ENCODE results near the gene GPR142. TPM values are rescaled to one million over a fixed set of nuclear protein-coding genes. Genes with fewer than 3 reads are reported as not detected.

GPR142 gene
- total and polyA plus RNA-seq, 4 experiments from 2014 or later: not detected

DNA sequence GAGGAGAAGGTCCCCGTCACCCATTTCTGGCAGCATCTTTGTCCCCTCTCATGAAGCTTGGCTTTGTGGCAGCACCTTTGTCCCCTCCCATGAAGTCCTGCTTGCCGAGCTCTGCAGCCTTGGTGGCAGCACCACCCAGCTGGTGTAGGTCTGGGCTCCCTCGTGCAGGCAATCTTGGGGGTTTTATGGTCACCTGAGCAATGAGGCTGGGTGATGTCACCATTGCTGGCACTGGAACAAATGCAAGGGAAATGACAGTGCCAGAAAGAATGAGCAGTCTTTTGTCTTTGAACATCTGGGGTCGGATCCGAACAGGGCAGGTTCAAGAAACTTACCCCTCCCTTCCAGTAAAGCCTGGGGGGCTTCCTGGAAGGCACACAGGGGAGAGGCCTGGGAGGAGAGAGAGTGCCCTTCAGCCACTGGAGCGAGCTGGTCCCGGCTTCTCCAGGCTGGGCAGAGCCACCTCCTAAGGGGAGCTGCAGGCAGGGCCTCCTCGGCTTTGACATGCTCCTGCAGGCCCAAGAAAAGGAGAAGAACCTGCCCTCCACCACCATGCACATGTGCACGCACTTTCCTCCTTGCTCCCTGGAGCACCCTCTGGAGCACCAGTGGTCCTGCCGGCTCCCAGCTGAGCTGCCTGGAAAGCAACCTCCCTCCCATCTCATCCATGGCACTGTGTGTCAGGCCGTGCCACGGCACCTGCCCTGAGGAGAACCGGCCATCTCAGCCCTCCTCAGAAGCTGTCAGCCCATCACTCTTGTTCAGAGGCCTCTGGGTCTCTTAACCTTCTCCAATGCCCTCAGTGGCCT is 21.7 kb upstream of the GPR142 start:
- H3K4me1 ChIP-seq (ENCODE audit: insufficient read depth, low read length): no peaks in the 10 kb centered on the region
- CTCF ChIA-PET (ENCODE audit: partially characterized antibody): interaction anchor here (0.8 to 1.7 kb wide), 2 partner anchors 12 to 21 kb away, joined by 3 to 4 read pairs; no protein-coding TSS in a partner anchor
- intact Hi-C loops (cut with micrococcal nuclease): no loop called here
- Mint-ChIP-seq H3K27me3 (peaks cover 0 to 1% of the 10 kb centered on the region in 2 donors), H3K9me3 (peaks cover 0 to 4% (median 0%) of the 10 kb centered on the region in 8 donors), H3K4me3 (no peak overlapping the region), H3K4me1 (no peaks in the 10 kb centered on the region), H3K36me3 (no peaks in the 10 kb centered on the region), H3K27ac (peak overlapping the region in 1 of 7 donors; percentile 74)
- DNase-seq: peak in 1 of 5 donors; percentile 25
- POLR2A ChIA-PET (ENCODE audit: partially characterized antibody): no interaction called here
- H3K9me3 ChIP-seq (ENCODE audit: control insufficient read depth in 1 of 2, low read length in 2 of 2): no peaks in the 10 kb centered on the region
- H3K27ac ChIP-seq (ENCODE audit: low read depth, low read length): no peak overlapping the region
- no peaks in the 10 kb centered on the region for H3K36me3 ChIP-seq (ENCODE audit: insufficient read depth, low read length)
- H3K4me3 ChIP-seq (ENCODE audit: low read length in 2 of 2): no peak overlapping the region
- no peaks in the 10 kb centered on the region for H3K27me3 ChIP-seq (ENCODE audit: insufficient read depth, low read length)

DNA sequence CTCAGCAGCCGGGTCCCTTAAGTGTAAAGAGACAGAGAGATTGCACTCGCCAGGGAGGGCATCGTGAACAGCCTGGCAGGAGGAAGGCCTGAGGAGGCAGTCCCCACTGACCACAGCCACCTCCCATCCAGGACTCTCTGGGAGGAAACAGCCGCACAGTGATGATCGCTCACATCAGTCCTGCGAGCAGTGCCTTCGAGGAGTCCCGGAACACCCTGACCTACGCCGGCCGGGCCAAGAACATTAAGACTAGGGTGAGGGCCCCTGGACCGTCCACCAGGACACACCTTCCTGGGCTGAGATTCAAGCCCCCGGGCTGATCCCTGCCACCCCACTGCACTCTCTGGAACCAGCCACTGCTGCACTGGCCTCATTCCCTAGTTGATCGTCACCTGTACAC is 19.7 kb upstream of the GPR142 start:
- Histone ChIP-seq H3K36me3 (ENCODE audit: insufficient read depth, low read length) (no peaks in the 10 kb centered on the region), H3K27ac (ENCODE audit: low read depth, low read length) (no peak overlapping the region), H3K27me3 (ENCODE audit: insufficient read depth, low read length) (peaks cover 4% of the 10 kb centered on the region), H3K4me3 (ENCODE audit: low read length in 2 of 2) (no peak overlapping the region), H3K9me3 (ENCODE audit: control insufficient read depth in 1 of 2, low read length in 2 of 2) (no peaks in the 10 kb centered on the region), H3K4me1 (ENCODE audit: insufficient read depth, low read length) (no peaks in the 10 kb centered on the region)
- Mint-ChIP-seq H3K4me3 (no peak overlapping the region), H3K27ac (no peak overlapping the region), H3K4me1 (no peaks in the 10 kb centered on the region), H3K36me3 (no peaks in the 10 kb centered on the region), H3K9me3 (peaks cover 0 to 4% (median 0%) of the 10 kb centered on the region in 8 donors), H3K27me3 (peaks cover 1 to 7% of the 10 kb centered on the region in 2 donors)
- intact Hi-C loops (cut with micrococcal nuclease): no loop called here
- ChIA-PET CTCF (ENCODE audit: partially characterized antibody) (interaction anchor here (0.9 to 1.7 kb wide), 2 partner anchors 10 to 19 kb away, joined by 3 to 4 read pairs; no protein-coding TSS in a partner anchor), POLR2A (ENCODE audit: partially characterized antibody) (no interaction called here)
- DNase-seq: peak in 1 of 5 donors; percentile 2

DNA sequence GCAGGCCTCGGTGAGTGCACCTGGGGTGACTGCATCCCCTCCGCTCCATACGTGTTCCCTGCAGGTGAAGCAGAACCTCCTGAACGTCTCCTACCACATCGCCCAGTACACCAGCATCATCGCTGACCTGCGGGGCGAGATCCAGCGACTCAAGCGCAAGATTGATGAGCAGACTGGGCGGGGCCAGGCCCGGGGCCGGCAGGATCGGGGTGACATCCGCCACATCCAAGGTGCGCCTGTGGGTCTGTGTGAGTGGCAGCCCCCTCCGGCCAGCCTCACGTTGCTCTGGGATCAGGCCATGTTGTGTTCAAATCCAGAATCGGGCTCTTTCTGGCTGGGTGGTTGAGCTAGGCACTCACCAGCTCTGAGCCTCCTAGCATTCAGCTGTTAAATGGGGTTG is 18.2 kb upstream of the GPR142 start:
- ChIA-PET CTCF (ENCODE audit: partially characterized antibody) (interaction anchor here (4.6 kb wide), 1 partner anchor 18 kb away, joined by 23 read pairs; the partner anchor contains the start of gene GPR142), POLR2A (ENCODE audit: partially characterized antibody) (no interaction called here)
- Mint-ChIP-seq H3K36me3 (no peaks in the 10 kb centered on the region), H3K27ac (no peak overlapping the region), H3K4me1 (peaks cover 4 to 5% (median 4%) of the 10 kb centered on the region in 4 donors), H3K27me3 (peaks cover 11 to 17% of the 10 kb centered on the region in 2 donors), H3K4me3 (no peak overlapping the region), H3K9me3 (peaks cover 0 to 4% (median 0%) of the 10 kb centered on the region in 8 donors)
- H3K4me1 ChIP-seq (ENCODE audit: insufficient read depth, low read length): peaks cover 3% of the 10 kb centered on the region
- peak in 1 of 5 donors; percentile 7 for DNase-seq
- H3K9me3 ChIP-seq (ENCODE audit: control insufficient read depth in 1 of 2, low read length in 2 of 2): no peaks in the 10 kb centered on the region
- intact Hi-C loops (cut with micrococcal nuclease): no loop called here
- H3K27ac ChIP-seq (ENCODE audit: low read depth, low read length): no peak overlapping the region
- H3K4me3 ChIP-seq (ENCODE audit: low read length in 2 of 2): no peak overlapping the region
- no peaks in the 10 kb centered on the region for H3K36me3 ChIP-seq (ENCODE audit: insufficient read depth, low read length)
- peaks cover 9% of the 10 kb centered on the region for H3K27me3 ChIP-seq (ENCODE audit: insufficient read depth, low read length)

DNA sequence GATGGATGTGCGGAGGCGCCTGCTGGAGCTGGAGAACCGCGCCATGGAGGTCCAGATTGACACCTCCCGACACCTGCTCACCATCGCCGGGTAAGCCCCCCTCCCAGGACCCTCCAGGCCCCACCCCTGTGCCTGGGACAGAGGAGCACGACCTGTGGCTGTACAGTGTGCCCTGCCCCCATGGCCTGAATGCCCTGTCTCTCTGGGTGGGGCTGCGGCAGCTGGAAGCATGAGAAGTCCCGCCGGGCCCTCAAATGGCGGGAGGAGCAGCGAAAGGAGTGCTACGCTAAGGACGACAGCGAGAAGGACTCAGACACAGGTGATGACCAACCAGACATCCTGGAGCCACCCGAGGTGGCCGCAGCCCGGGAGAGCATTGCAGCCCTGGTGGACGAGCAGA is 16.8 kb upstream of the GPR142 start:
- ChIA-PET CTCF (ENCODE audit: partially characterized antibody) (interaction anchor here (4.6 kb wide), 1 partner anchor 17 kb away, joined by 23 read pairs; the partner anchor contains the start of gene GPR142), POLR2A (ENCODE audit: partially characterized antibody) (no interaction called here)
- Mint-ChIP-seq H3K9me3 (peaks cover 0 to 4% (median 0%) of the 10 kb centered on the region in 8 donors), H3K27ac (no peak overlapping the region), H3K36me3 (no peaks in the 10 kb centered on the region), H3K4me1 (peaks cover 5 to 12% (median 6%) of the 10 kb centered on the region in 4 donors), H3K27me3 (peaks cover 17 to 22% of the 10 kb centered on the region in 2 donors), H3K4me3 (no peak overlapping the region)
- H3K27me3 ChIP-seq (ENCODE audit: insufficient read depth, low read length): peaks cover 9% of the 10 kb centered on the region
- peaks cover 5% of the 10 kb centered on the region for H3K4me1 ChIP-seq (ENCODE audit: insufficient read depth, low read length)
- no peak overlapping the region for H3K27ac ChIP-seq (ENCODE audit: low read depth, low read length)
- no peak overlapping the region for H3K4me3 ChIP-seq (ENCODE audit: low read length in 2 of 2)
- no peak for DNase-seq
- no peaks in the 10 kb centered on the region for H3K36me3 ChIP-seq (ENCODE audit: insufficient read depth, low read length)
- intact Hi-C loops (cut with micrococcal nuclease): no loop called here
- H3K9me3 ChIP-seq (ENCODE audit: control insufficient read depth in 1 of 2, low read length in 2 of 2): no peaks in the 10 kb centered on the region

DNA sequence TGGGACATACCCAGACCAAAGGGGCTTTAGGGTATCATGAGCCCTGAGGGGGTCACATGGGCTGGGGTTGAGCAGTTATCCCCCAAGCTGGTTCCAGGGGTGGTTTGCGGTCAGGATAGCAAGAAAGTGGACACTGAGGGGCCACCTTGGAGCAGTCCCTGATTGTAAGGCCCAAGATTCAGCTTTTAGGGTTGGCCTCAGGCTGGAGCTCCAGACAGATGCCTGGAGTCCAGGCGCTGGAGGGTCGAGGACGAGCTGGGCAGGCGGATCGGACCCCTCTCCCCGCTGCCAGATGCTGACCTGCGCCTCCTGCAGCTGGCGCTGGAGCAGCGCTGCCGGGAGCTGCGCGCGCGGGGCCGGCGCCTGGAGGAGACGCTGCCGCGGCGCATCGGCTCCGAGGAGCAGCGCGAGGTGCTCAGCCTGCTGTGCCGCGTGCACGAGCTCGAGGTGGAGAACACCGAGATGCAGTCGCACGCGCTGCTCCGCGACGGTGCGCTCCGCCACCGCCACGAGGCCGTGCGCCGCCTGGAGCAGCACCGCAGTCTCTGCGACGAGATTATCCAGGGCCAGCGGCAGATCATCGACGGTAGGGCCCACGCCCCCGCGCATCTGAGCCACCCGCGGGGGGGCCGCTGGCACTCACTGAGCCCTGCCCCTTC is 15.6 kb upstream of the GPR142 start:
- no peaks in the 10 kb centered on the region for H3K36me3 ChIP-seq (ENCODE audit: insufficient read depth, low read length)
- CTCF ChIA-PET (ENCODE audit: partially characterized antibody): interaction anchor here (0.8 to 4.6 kb wide), 8 partner anchors 11 to 64 kb away, joined by 3 to 23 read pairs (median 6); partner anchors contain the start of genes BTBD17 and GPR142
- H3K27me3 ChIP-seq (ENCODE audit: insufficient read depth, low read length): peaks cover 15% of the 10 kb centered on the region
- peak in 1 of 5 donors; percentile 16 for DNase-seq
- no peaks in the 10 kb centered on the region for H3K9me3 ChIP-seq (ENCODE audit: control insufficient read depth in 1 of 2, low read length in 2 of 2)
- Mint-ChIP-seq H3K9me3 (peaks cover 0 to 4% (median 0%) of the 10 kb centered on the region in 8 donors), H3K4me3 (no peak overlapping the region), H3K36me3 (no peaks in the 10 kb centered on the region), H3K27me3 (peaks cover 20 to 22% of the 10 kb centered on the region in 2 donors), H3K4me1 (peaks cover 5 to 12% (median 6%) of the 10 kb centered on the region in 4 donors), H3K27ac (no peak overlapping the region)
- H3K4me3 ChIP-seq (ENCODE audit: low read length in 2 of 2): no peak overlapping the region
- intact Hi-C loops (cut with micrococcal nuclease): no loop called here
- POLR2A ChIA-PET (ENCODE audit: partially characterized antibody): no interaction called here
- H3K4me1 ChIP-seq (ENCODE audit: insufficient read depth, low read length): peaks cover 5% of the 10 kb centered on the region
- H3K27ac ChIP-seq (ENCODE audit: low read depth, low read length): no peak overlapping the region

DNA sequence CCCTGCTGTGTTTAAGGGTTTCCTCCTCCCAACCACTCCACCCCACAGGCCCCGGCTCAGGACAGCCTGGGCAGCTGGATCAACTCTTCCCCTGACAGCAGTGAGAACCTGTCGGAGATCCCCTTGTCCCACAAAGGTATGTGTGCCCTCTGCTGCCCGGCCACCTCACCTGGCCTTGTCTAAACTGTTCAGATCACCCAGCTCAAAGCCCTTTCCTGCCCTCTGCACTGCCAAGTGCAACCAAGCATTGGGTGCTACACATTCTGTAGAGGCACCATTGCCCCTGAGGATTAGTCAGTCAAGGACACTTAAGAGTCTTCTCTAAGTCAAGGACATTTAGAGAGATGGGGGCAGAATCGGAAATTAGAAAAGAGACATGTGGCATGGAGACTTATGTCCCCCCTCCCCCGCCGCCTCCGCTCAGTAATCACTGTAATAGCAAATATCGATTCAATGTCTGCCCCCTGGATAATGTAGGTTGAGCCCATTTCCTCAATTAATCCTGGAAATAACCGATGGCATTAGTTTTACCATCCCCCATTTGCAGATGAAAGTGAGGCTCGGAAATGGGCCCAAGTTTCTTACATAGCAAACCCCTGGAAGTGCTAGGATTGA is 13.8 kb upstream of the GPR142 start:
- peak overlapping the region in 1 of 8 donors; percentile 41 for H3K4me3 Mint-ChIP-seq
- H3K27ac Mint-ChIP-seq: no peak overlapping the region
- Histone ChIP-seq H3K4me3 (ENCODE audit: low read length in 2 of 2) (no peak overlapping the region), H3K9me3 (ENCODE audit: control insufficient read depth in 1 of 2, low read length in 2 of 2) (no peaks in the 10 kb centered on the region), H3K36me3 (ENCODE audit: insufficient read depth, low read length) (no peaks in the 10 kb centered on the region), H3K27ac (ENCODE audit: low read depth, low read length) (no peak overlapping the region), H3K27me3 (ENCODE audit: insufficient read depth, low read length) (peaks cover 21% of the 10 kb centered on the region), H3K4me1 (ENCODE audit: insufficient read depth, low read length) (peaks cover 13% of the 10 kb centered on the region)
- H3K27me3 Mint-ChIP-seq: peaks cover 25 to 27% of the 10 kb centered on the region in 2 donors
- ChIA-PET CTCF (ENCODE audit: partially characterized antibody) (interaction anchor here (0.7 to 4.6 kb wide), 6 partner anchors 9 to 142 kb away, joined by 3 to 23 read pairs (median 6); partner anchors contain the start of genes BTBD17 and GPR142), POLR2A (ENCODE audit: partially characterized antibody) (no interaction called here)
- H3K36me3 Mint-ChIP-seq: no peaks in the 10 kb centered on the region
- peaks cover 5 to 17% (median 10%) of the 10 kb centered on the region in 4 donors for H3K4me1 Mint-ChIP-seq
- H3K9me3 Mint-ChIP-seq: peaks cover 0 to 4% (median 0%) of the 10 kb centered on the region in 8 donors
- no peak for DNase-seq
- intact Hi-C loops (cut with micrococcal nuclease): loop anchor here (1.0 kb wide), 2 partner anchors 52 to 143 kb away; no protein-coding TSS in a partner anchor

All from CD4-positive, alpha-beta memory T cell (primary cell).